GM12892 (cell line): ENCODE measurements around the gene VAV1.
"Not testable (repeated sequence)": the region's sequence is repeated elsewhere in the genome, so short reads cannot be mapped to it uniquely, and the experiment has no call there.

Experiments used
- DNase-seq: peaks from one replicate; pipeline ENCODE4 v3.0.0; 2011; ENCODE audit not compliant: insufficient read length
- FAIRE-seq: peaks from 2 replicates; lab custom pipeline; 2011; peaks lifted over from hg19 to GRCh38; lab: Jason Lieb, UNC
- POLR2A ChIP-seq: IDR thresholded peaks from 2 replicates; pipeline ENCODE4 v1.6.1; 2011; ENCODE audit warnings: low read depth, low read length, control low read depth
- POLR2AphosphoS5 ChIP-seq: IDR thresholded peaks from 2 replicates; pipeline ENCODE4 v1.6.1; 2011; ENCODE audit warnings: low read depth, low read length, control low read depth
- TAF1 ChIP-seq: IDR thresholded peaks from 2 replicates; pipeline ENCODE4 v1.6.1; 2011; ENCODE audit warnings: low read depth, mild to moderate bottlenecking, control low read depth, low read length, borderline replicate concordance

The VAV1 gene

GRCh38 chr19:6767081-6767356 is 5.5 kb upstream of the VAV1 start:
- TF ChIP-seq TAF1 (no peak), POLR2A (no peak)
- FAIRE-seq (peak; percentile 46), DNase-seq (no peak)

GRCh38 chr19:6767357-6768235 is 4.9 kb upstream of the VAV1 start, which contains the start of gene SH2D3A:
TSS of gene SH2D3A (minus strand) at chr19:6767435. CDS start at chr19:6763748, 3,687 bp downstream.
- FAIRE-seq (peak; percentile 96), DNase-seq (peak; percentile 86)
- TF ChIP-seq POLR2AphosphoS5 (no peak), POLR2A (peak; percentile 16; the same call in 1 of the 2 replicates)

GRCh38 chr19:6768236-6768785 is 4.2 kb upstream of the VAV1 start:
- TF ChIP-seq POLR2AphosphoS5: no peak
- TF ChIP-seq POLR2A: no peak
- no peak for TF ChIP-seq TAF1
- FAIRE-seq: no peak

GRCh38 chr19:6769006-6769619 is 3.4 kb upstream of the VAV1 start:
- DNase-seq (no peak), FAIRE-seq (no peak)
- no peak for TF ChIP-seq POLR2A
- TF ChIP-seq POLR2AphosphoS5: no peak
- no peak for TF ChIP-seq TAF1

More at GRCh38 chr19:6768236-6768785, 4.2 kb upstream of the VAV1 start:
- no peak for DNase-seq

- FAIRE-seq, DNase-seq: not testable (repeated sequence)
Measured at GRCh38 chr19:6771648-6772027, 870 bp upstream of the VAV1 start.

- FAIRE-seq (no peak), DNase-seq (no peak)
- TF ChIP-seq POLR2A: no peak
- TF ChIP-seq TAF1: no peak
- TF ChIP-seq POLR2AphosphoS5: no peak
Measured at GRCh38 chr19:6772866-6773322, 386 bp downstream of the VAV1 start.

GRCh38 chr19:6773323-6773931 is 919 bp downstream of the VAV1 start:
- DNase-seq: peak; percentile 63
- 0 out of 2 replicates have a peak, but pooled peaks have one; percentile 44 for TF ChIP-seq POLR2AphosphoS5
- TF ChIP-seq TAF1: peak; percentile 60; the same call in 1 of the 2 replicates
- peak; percentile 58; the same call in 1 of the 2 replicates for TF ChIP-seq POLR2A
- FAIRE-seq: peak; percentile 86

GRCh38 chr19:6774821-6775707 is 2.6 kb downstream of the VAV1 start:
- TF ChIP-seq TAF1 (no peak), POLR2AphosphoS5 (no peak), POLR2A (no peak)
- FAIRE-seq (peak; percentile 27), DNase-seq (no peak)

GRCh38 chr19:6776045-6776444 is 3.5 kb downstream of the VAV1 start:
- FAIRE-seq, DNase-seq: not testable (repeated sequence)

GRCh38 chr19:6776999-6777398 is 4.5 kb downstream of the VAV1 start:
- TF ChIP-seq POLR2A: no peak
- TF ChIP-seq POLR2AphosphoS5: no peak
- TF ChIP-seq TAF1: no peak
- no peak for FAIRE-seq
- DNase-seq: no peak

- DNase-seq: no peak
- no peak for TF ChIP-seq POLR2A
- no peak for TF ChIP-seq TAF1
- TF ChIP-seq POLR2AphosphoS5: no peak
- FAIRE-seq: no peak
Measured at GRCh38 chr19:6777434-6777833, 4.9 kb downstream of the VAV1 start.
